Astrocyte (in vitro differentiated cells and primary cell): Measurements from ENCODE around the gene FAM168A. TPM values are rescaled to one million over a fixed set of nuclear protein-coding genes. Genes with fewer than 3 reads are reported as not detected.

ENCODE experiments used
- DNase-seq: peaks from one replicate; pipeline ENCODE4 v3.0.0-alpha.2; 2010; ENCODE audit warnings: low read depth
- FAIRE-seq: peaks from 2 replicates; lab custom pipeline; 2011; peaks lifted over from hg19 to GRCh38; lab: Jason Lieb, UNC
- H2AFZ ChIP-seq: 2 replicates; pipeline ENCODE4 v1.6.0; 2012; ENCODE audit warnings: low read depth, low read length, inconsistent platforms
- H3K27ac ChIP-seq: 2 replicates; pipeline ENCODE4 v1.5.1; 2011; ENCODE audit warnings: low read depth, low read length, inconsistent platforms
- H3K27me3 ChIP-seq: 2 replicates; pipeline ENCODE4 v1.6.0; 2011; ENCODE audit warnings: low read length, inconsistent platforms; ENCODE audit not compliant: insufficient read depth
- H3K36me3 ChIP-seq: 2 replicates; pipeline ENCODE4 v1.5.1; 2011; ENCODE audit warnings: low read length, inconsistent platforms; ENCODE audit not compliant: insufficient read depth
- H3K4me1 ChIP-seq: 2 replicates; pipeline ENCODE4 v1.5.1; 2011; ENCODE audit warnings: low read length, inconsistent platforms; ENCODE audit not compliant: insufficient read depth
- H3K4me2 ChIP-seq: 2 replicates; pipeline ENCODE4 v1.6.0; 2012; ENCODE audit warnings: low read length, inconsistent platforms
- H3K4me3 ChIP-seq: 2 replicates; pipeline ENCODE4 v1.5.1; 2011; ENCODE audit warnings: low read depth, mild to moderate bottlenecking, low read length, inconsistent platforms; ENCODE audit not compliant: insufficient read depth
- H3K79me2 ChIP-seq: 2 replicates; pipeline ENCODE4 v1.6.0; 2012; ENCODE audit warnings: mild to moderate bottlenecking, low read length, inconsistent platforms; ENCODE audit not compliant: insufficient read depth
- H3K9ac ChIP-seq: 2 replicates; pipeline ENCODE4 v1.6.0; 2012; ENCODE audit warnings: mild to moderate bottlenecking, low read length, inconsistent platforms
- H3K9me3 ChIP-seq: 2 replicates; pipeline ENCODE4 v1.5.1; 2012; ENCODE audit warnings: low read depth, mild to moderate bottlenecking, low read length, inconsistent platforms; ENCODE audit not compliant: insufficient read depth
- H4K20me1 ChIP-seq: 2 replicates; pipeline ENCODE4 v1.6.0; 2012; ENCODE audit warnings: low read length, inconsistent platforms; ENCODE audit not compliant: insufficient read depth
- H3K27ac Mint-ChIP-seq: one replicate; pipeline ENCODE4 v1.8.0; 2021; ENCODE audit warnings: mild to moderate bottlenecking, mixed read lengths; ENCODE audit not compliant: unreplicated experiment
- H3K27me3 Mint-ChIP-seq: one replicate; pipeline ENCODE4 v1.8.0; 2021; ENCODE audit warnings: low read depth, mixed read lengths; ENCODE audit not compliant: unreplicated experiment
- H3K36me3 Mint-ChIP-seq: one replicate; pipeline ENCODE4 v1.8.0; 2021; ENCODE audit warnings: low read depth, mixed read lengths; ENCODE audit not compliant: unreplicated experiment
- H3K4me1 Mint-ChIP-seq: one replicate; pipeline ENCODE4 v1.8.0; 2021; ENCODE audit warnings: low read depth, mixed read lengths; ENCODE audit not compliant: unreplicated experiment
- H3K4me3 Mint-ChIP-seq: one replicate; pipeline ENCODE4 v1.8.0; 2021; ENCODE audit warnings: mild to moderate bottlenecking, moderate library complexity, mixed read lengths; ENCODE audit not compliant: unreplicated experiment
- H3K9me3 Mint-ChIP-seq: one replicate; pipeline ENCODE4 v1.8.0; 2021; ENCODE audit warnings: mild to moderate bottlenecking, mixed read lengths; ENCODE audit not compliant: unreplicated experiment
- EZH2 ChIP-seq: IDR thresholded peaks from 2 replicates; pipeline ENCODE4 v1.6.1; 2012; ENCODE audit warnings: mild to moderate bottlenecking, low read length, inconsistent platforms; ENCODE audit not compliant: insufficient read depth
- total RNA-seq: library from RNA; stranded (reverse); gene quantifications from 2 replicates; pipeline ENCODE4 v1.2.1, GENCODE V29; 2021
- TF ChIP-seq, protein P1 (sequence below): IDR thresholded peaks from 2 replicates; pipeline ENCODE4 v1.5.1; 2011; ENCODE audit warnings: low read depth, mild to moderate bottlenecking, inconsistent platforms, low read length, moderate library complexity; ENCODE audit not compliant: insufficient read depth

FAM168A gene
- total RNA-seq, 1 donor from 2014 or later: 44.8 TPM

DNA sequence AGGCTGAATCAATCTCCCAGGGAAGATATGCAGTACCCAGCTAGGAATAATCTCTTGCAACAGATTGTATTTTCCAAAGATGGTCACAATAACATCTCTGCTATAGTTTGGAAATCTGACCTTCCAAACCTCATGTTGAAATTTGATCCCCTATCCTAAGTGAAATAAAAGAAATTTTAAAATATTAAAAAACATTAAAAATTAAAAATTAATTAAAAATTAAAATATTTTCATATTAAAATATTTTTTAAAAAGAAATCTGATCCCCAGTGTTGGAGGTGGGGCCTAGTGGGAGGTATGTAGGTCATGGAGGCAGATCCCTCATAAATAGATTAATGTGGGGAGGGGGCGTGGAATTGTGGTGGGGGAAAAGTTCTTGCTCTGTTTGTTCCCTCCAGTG lies 79.7 kb downstream of the FAM168A start:
- no peak for TF ChIP-seq EZH2
- TF ChIP-seq, protein P1, sequence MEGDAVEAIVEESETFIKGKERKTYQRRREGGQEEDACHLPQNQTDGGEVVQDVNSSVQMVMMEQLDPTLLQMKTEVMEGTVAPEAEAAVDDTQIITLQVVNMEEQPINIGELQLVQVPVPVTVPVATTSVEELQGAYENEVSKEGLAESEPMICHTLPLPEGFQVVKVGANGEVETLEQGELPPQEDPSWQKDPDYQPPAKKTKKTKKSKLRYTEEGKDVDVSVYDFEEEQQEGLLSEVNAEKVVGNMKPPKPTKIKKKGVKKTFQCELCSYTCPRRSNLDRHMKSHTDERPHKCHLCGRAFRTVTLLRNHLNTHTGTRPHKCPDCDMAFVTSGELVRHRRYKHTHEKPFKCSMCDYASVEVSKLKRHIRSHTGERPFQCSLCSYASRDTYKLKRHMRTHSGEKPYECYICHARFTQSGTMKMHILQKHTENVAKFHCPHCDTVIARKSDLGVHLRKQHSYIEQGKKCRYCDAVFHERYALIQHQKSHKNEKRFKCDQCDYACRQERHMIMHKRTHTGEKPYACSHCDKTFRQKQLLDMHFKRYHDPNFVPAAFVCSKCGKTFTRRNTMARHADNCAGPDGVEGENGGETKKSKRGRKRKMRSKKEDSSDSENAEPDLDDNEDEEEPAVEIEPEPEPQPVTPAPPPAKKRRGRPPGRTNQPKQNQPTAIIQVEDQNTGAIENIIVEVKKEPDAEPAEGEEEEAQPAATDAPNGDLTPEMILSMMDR: no peak
- peaks cover 38% of the 10 kb centered on the region for H4K20me1 ChIP-seq
- Mint-ChIP-seq H3K9me3 (no peaks in the 10 kb centered on the region), H3K27ac (no peak overlapping the region), H3K4me3 (no peak overlapping the region), H3K27me3 (no peaks in the 10 kb centered on the region), H3K36me3 (peaks cover 1% of the 10 kb centered on the region), H3K4me1 (peaks cover 19% of the 10 kb centered on the region)
- no peaks in the 10 kb centered on the region for H3K9me3 ChIP-seq
- H2AFZ ChIP-seq: no peak overlapping the region
- no peak overlapping the region for H3K27ac ChIP-seq
- no peak overlapping the region for H3K9ac ChIP-seq
- no peak overlapping the region for H3K4me2 ChIP-seq
- H3K27me3 ChIP-seq: no peaks in the 10 kb centered on the region
- no peaks in the 10 kb centered on the region for H3K36me3 ChIP-seq
- DNase-seq (no peak), FAIRE-seq (no peak)
- H3K79me2 ChIP-seq: peaks cover 5% of the 10 kb centered on the region
- peaks cover 9% of the 10 kb centered on the region for H3K4me1 ChIP-seq
- H3K4me3 ChIP-seq: no peak overlapping the region

DNA sequence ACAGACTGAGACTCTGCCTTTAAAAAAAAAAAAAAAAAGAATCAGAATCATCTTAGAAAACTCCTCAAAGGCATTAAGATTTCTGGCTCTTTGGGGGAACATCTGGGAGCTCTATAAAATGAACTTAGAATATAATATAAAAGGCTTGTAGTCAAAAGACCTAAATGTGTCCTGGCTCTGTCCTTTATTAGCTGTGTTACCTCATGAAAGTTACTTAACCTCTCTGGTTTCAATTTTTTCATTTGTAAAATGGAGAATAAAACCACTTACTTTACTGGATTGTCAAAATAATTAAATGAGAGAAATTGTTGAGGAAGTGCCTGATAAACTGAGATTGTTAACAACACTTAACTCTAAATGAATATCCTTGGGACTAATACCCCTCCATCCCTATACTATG lies 81.8 kb downstream of the FAM168A start:
- Histone ChIP-seq H3K4me1 (no peaks in the 10 kb centered on the region), H3K4me3 (no peak overlapping the region), H3K9ac (no peak overlapping the region), H3K27me3 (no peaks in the 10 kb centered on the region), H2AFZ (no peak overlapping the region), H4K20me1 (peaks cover 25% of the 10 kb centered on the region), H3K36me3 (no peaks in the 10 kb centered on the region), H3K27ac (no peak overlapping the region), H3K79me2 (peaks cover 5% of the 10 kb centered on the region), H3K9me3 (no peaks in the 10 kb centered on the region), H3K4me2 (no peak overlapping the region)
- TF ChIP-seq, protein P1: no peak
- no peak for TF ChIP-seq EZH2
- Mint-ChIP-seq H3K9me3 (no peaks in the 10 kb centered on the region), H3K4me1 (peaks cover 10% of the 10 kb centered on the region), H3K27ac (no peak overlapping the region), H3K4me3 (no peak overlapping the region), H3K36me3 (peaks cover 1% of the 10 kb centered on the region), H3K27me3 (no peaks in the 10 kb centered on the region)
- FAIRE-seq (no peak), DNase-seq (no peak)

DNA sequence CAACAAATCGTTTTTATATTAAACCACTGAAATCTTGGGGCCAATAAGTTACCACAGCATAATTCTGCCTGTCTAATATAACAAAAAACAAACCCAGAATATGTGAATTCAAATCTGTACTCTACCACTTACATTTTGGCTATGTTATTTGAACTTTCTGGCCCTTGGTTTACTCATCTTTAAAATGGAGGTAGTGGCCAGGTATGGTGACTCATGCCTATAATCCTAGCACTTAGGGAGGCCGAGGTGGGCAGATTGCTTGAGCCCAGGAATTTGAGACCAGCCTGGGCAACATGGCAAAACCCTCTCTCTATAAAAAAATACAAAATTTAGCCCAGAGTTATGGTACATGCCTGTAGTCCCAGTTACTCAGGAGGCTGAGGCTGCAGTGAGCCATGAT lies 84.2 kb downstream of the FAM168A start:
- peaks cover 8% of the 10 kb centered on the region for H4K20me1 ChIP-seq
- no peak overlapping the region for H3K9ac ChIP-seq
- TF ChIP-seq, protein P1: no peak
- TF ChIP-seq EZH2: no peak
- Mint-ChIP-seq H3K9me3 (no peaks in the 10 kb centered on the region), H3K27me3 (no peaks in the 10 kb centered on the region), H3K36me3 (peaks cover 6% of the 10 kb centered on the region), H3K4me1 (no peaks in the 10 kb centered on the region), H3K27ac (no peak overlapping the region), H3K4me3 (no peak overlapping the region)
- no peaks in the 10 kb centered on the region for H3K27me3 ChIP-seq
- H2AFZ ChIP-seq: no peak overlapping the region
- H3K4me3 ChIP-seq: no peak overlapping the region
- no peaks in the 10 kb centered on the region for H3K4me1 ChIP-seq
- no peak for DNase-seq
- no peak for FAIRE-seq
- no peak overlapping the region for H3K27ac ChIP-seq
- no peak overlapping the region for H3K4me2 ChIP-seq
- H3K79me2 ChIP-seq: peaks cover 7% of the 10 kb centered on the region
- no peaks in the 10 kb centered on the region for H3K36me3 ChIP-seq
- no peaks in the 10 kb centered on the region for H3K9me3 ChIP-seq
